ENCODE measurements around the gene LIPK. TPM values are rescaled to one million over a fixed set of nuclear protein-coding genes. Genes with fewer than 3 reads are reported as not detected.

LIPK gene, protein sequence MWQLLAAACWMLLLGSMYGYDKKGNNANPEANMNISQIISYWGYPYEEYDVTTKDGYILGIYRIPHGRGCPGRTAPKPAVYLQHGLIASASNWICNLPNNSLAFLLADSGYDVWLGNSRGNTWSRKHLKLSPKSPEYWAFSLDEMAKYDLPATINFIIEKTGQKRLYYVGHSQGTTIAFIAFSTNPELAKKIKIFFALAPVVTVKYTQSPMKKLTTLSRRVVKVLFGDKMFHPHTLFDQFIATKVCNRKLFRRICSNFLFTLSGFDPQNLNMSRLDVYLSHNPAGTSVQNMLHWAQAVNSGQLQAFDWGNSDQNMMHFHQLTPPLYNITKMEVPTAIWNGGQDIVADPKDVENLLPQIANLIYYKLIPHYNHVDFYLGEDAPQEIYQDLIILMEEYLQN
- total RNA-seq: not detected in 2 replicates

GRCh38 chr10:88705958-88706357 is at the start of gene LIPK:
TSS of gene LIPK (plus strand) at chr10:88706249. CDS start at chr10:88724544, 18,295 bp downstream.

GRCh38 chr10:88664142-88664541 is 41.9 kb upstream of the LIPK start, which contains the start of gene LIPF:
TSS of gene LIPF (plus strand) at chr10:88664442. CDS start at chr10:88667298, 2,856 bp downstream.

DNA sequence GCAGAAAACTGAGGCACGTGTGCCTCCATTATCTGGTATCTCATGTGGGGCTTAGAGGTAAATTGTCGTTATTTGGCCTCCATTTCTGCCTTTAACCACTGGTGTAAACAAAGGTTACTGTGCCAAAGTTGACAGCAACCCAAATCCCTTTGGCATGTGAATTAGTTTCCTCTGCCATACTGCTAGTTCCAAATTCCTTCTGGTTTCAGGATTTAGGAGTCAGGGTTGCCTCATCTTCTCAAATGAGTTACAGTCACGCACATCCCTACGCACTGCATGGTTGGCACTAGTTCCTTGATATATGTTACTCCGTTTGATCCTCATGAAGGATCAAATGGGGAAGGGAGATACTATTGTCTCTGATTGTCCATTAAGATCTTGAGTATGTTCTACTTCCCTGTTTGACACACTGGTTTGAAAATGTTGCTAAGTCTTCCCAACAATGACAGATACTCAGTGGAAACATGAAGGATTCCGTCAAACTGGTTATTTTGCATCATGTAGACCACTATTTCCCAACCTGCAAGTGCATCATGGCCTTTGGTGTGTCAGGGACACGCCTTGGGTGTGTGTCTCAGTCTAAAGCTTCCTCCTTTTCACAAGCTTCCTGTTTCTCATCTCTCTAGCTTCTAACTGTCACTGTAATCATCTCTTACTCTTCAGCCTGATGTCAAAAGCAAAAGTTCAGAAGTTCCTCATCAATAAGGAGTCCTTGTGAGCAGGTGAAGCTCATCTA is 53.5 kb downstream of the LIPK start, which contains the start of gene LIPN:
TSS of gene LIPN (plus strand) at position 655 of the 736 bp plus-strand sequence. CDS start 1,386 bp downstream, outside the sequence.

Other genes with a start within 250 kb of the LIPK start
- gene RNLS, start 122.9 kb upstream of the LIPK start, total RNA-seq: 8.2 and 13.1 TPM in 2 replicates
- gene LIPJ, start 119.5 kb upstream of the LIPK start, total RNA-seq: not detected in 2 replicates
- gene LIPF, start 41.8 kb upstream of the LIPK start, total RNA-seq: not detected in 2 replicates
- gene LIPN, start 53.8 kb downstream of the LIPK start, total RNA-seq: not detected in 2 replicates
- not detected in 2 replicates for gene LIPM, start 96.5 kb downstream of the LIPK start, total RNA-seq
- gene ANKRD22, start 145.6 kb downstream of the LIPK start, total RNA-seq: 0.15 TPM in 1 of 2 replicates, not detected in the other
- 32.1 and 45.8 TPM in 2 replicates for gene STAMBPL1, start 174.0 kb downstream of the LIPK start, total RNA-seq
- gene ACTA2, start 246.5 kb downstream of the LIPK start, total RNA-seq: 58.0 and 69.9 TPM in 2 replicates

All from bronchus fibroblast of lung (primary cell).